Endothelial cell of umbilical vein (primary cell): ENCODE data around the gene MIS12.

ENCODE experiments used
- CTCF ChIP-seq, 2 donors: IDR thresholded peaks; 1 replicate in 1 of 2; 2 replicates in 1 of 2; pipeline ENCODE4 v1.5.1; 2011; ENCODE audit warnings: low read length in 2 of 2, mild to moderate bottlenecking in 2 of 2, moderate library complexity in 2 of 2, control low read depth in 1 of 2, inconsistent platforms in 1 of 2, low read depth in 1 of 2; ENCODE audit not compliant: insufficient read depth in 1 of 2; ENCODE audit errors: extremely low read depth in 1 of 2
- FOS ChIP-seq: IDR thresholded peaks from 2 replicates; pipeline ENCODE4 v1.6.1; 2011; ENCODE audit warnings: mild to moderate bottlenecking, low read length, moderate library complexity, borderline replicate concordance; ENCODE audit not compliant: insufficient read depth
- MAX ChIP-seq: IDR thresholded peaks from 2 replicates; pipeline ENCODE4 v1.6.1; 2011; ENCODE audit not compliant: insufficient read depth, insufficient read length
- MYC ChIP-seq: IDR thresholded peaks from one replicate; pipeline ENCODE4 v1.6.1; 2011; ENCODE audit warnings: mild to moderate bottlenecking, low read depth, low read length
- POLR2A ChIP-seq: IDR thresholded peaks from 2 replicates; pipeline ENCODE4 v1.6.1; 2012; ENCODE audit warnings: low read depth, mild to moderate bottlenecking, control low read depth, low read length

DNA sequence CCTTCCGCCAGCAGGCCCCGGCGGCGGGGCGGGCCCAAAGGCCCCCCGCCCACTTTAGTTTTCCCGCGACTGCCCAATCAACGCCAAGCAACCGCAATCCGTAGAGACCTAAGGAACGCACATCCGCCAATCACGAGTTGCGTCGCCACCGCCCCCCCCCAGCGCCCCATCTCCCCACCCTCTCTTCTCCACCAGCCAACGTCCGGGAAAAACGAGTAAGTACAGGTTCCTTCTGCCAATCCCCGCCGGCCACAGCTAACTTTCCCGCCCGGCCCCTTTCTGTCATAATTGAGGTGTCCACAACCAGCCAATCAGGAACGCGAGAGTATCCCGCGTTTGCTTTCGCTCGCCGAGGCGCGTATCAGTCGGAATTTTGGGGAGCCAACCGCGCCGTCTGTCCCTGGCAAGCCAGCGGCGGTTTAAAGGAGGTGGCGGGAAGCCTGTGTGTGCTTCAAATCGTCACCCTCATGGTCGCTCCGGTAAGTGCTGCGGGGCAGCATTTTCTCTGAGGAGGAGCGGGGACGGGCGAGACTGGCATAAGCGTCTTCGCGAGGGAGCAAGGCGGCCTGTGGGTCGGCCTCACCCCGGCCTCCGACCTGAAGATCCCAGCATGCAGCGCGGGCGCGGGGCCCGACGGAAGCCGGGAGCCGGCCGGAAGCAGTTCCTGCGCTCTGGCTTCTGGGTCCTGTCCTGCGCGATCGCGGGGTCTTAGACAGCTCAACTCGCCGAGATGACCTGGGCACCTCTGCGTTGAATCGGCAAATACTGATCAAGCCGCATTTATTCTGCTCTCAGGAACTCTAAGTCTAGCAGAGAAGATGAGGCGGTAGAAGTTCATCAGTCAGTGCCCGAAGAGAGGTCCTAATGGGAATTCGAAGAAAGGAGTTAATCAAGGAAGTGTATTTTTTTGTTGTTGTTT lies at the start of gene MIS12:
- no peak for TF ChIP-seq CTCF (IDR thresholded peaks at IDR 0.05; ENCODE audit: extremely low read depth in 1 of 2, insufficient read depth in 1 of 2, low read depth in 1 of 2, low read length in 2 of 2)
- TF ChIP-seq MYC, result no peak
- TF ChIP-seq MAX, result peak; percentile 14
- peak; percentile 79 for TF ChIP-seq POLR2A
- TF ChIP-seq FOS, result peak; percentile 13
